Hepatocyte (in vitro differentiated cells): ENCODE data around the gene PIK3C2B. TPM values are rescaled to one million over a fixed set of nuclear protein-coding genes. Genes with fewer than 3 reads are reported as not detected.
A peak's percentile ranks its signal among the peaks of the same experiment; 100 is the strongest.

Experiments
- DNase-seq: peaks from one replicate; pipeline ENCODE4 v3.0.0-alpha.2; 2016; ENCODE audit warnings: low spot score
- H2AFZ ChIP-seq: fragments of 200-600 bp; sonication (generic); 2 replicates; pipeline ENCODE4 v1.6.0; 2016; ENCODE audit warnings: antibody characterized with exemption, mild to moderate bottlenecking
- H3K27ac ChIP-seq: fragments of 200-600 bp; sonication (generic); 2 replicates; pipeline ENCODE4 v1.5.1; 2016; ENCODE audit warnings: mild to moderate bottlenecking
- H3K27me3 ChIP-seq: fragments of 200-600 bp; sonication (generic); 2 replicates; pipeline ENCODE4 v1.6.1; 2016
- H3K36me3 ChIP-seq: fragments of 200-600 bp; sonication (generic); replicated peaks from 2 replicates; pipeline ENCODE4 v1.5.1; 2016; ENCODE audit warnings: low read depth; ENCODE audit not compliant: insufficient read depth
- H3K4me1 ChIP-seq: fragments of 200-600 bp; sonication (generic); 2 replicates; pipeline ENCODE4 v1.5.1; 2016; ENCODE audit warnings: mild to moderate bottlenecking, moderate library complexity; ENCODE audit not compliant: insufficient read depth
- H3K4me2 ChIP-seq: fragments of 200-600 bp; sonication (generic); 2 replicates; pipeline ENCODE4 v1.6.0; 2016
- H3K4me3 ChIP-seq: fragments of 200-600 bp; sonication (generic); 2 replicates; pipeline ENCODE4 v1.5.1; 2016; ENCODE audit warnings: mild to moderate bottlenecking
- H3K79me2 ChIP-seq: fragments of 200-600 bp; sonication (generic); 2 replicates; pipeline ENCODE4 v1.6.0; 2017; ENCODE audit warnings: mild to moderate bottlenecking
- H3K9me2 ChIP-seq: fragments of 200-600 bp; sonication (generic); replicated peaks from 2 replicates; pipeline ENCODE4 v1.6.0; 2017; ENCODE audit warnings: mild to moderate bottlenecking; ENCODE audit not compliant: insufficient read depth
- H3K9me3 ChIP-seq: fragments of 200-600 bp; sonication (generic); 2 replicates; pipeline ENCODE4 v1.5.1; 2016; ENCODE audit warnings: low read depth, mild to moderate bottlenecking
- H4K20me1 ChIP-seq: fragments of 200-600 bp; sonication (generic); 2 replicates; pipeline ENCODE4 v1.6.0; 2016; ENCODE audit warnings: mild to moderate bottlenecking; ENCODE audit not compliant: insufficient read depth, poor library complexity, severe bottlenecking
- EZH2 ChIP-seq: fragments of 200-600 bp; sonication (generic); IDR thresholded peaks from 2 replicates; pipeline ENCODE4 v1.6.1; 2016; ENCODE audit warnings: antibody characterized with exemption, mild to moderate bottlenecking, borderline replicate concordance
- EZH2phosphoT487 ChIP-seq: fragments of 200-600 bp; sonication (generic); IDR thresholded peaks from one replicate; pipeline ENCODE4 v1.6.1; 2018; ENCODE audit warnings: antibody characterized with exemption, mild to moderate bottlenecking, low read depth, moderate library complexity; ENCODE audit not compliant: unreplicated experiment, severe bottlenecking
- WGBS: methylation state at CpG from one replicate; pipeline ENCODE4 v1.1.6; 2016; ENCODE audit warnings: low lambda C conversion rate; ENCODE audit errors: missing lambda C conversion rate; 5-methylcytosine and 5-hydroxymethylcytosine counted together
- polyA plus RNA-seq: library from polyadenylated mRNA; unstranded; fragments of >200 nt; fragmentation: Nextera tagmentation; extraction: Ambion mirVana; gene quantifications from 2 replicates; pipeline ENCODE4 v1.2.1, GENCODE V29; 2016
- total RNA-seq: library from RNA; depleted of rRNA; stranded (reverse); fragments of >200 nt; gene quantifications from 2 replicates; pipeline ENCODE4 v1.2.3, GENCODE V29; 2014
- TF ChIP-seq, protein P1 (sequence below): fragments of 200-600 bp; sonication (generic); IDR thresholded peaks from 2 replicates; pipeline ENCODE4 v1.5.1; 2016; ENCODE audit warnings: antibody characterized with exemption, mild to moderate bottlenecking; ENCODE audit not compliant: poor library complexity

The PIK3C2B gene, protein sequence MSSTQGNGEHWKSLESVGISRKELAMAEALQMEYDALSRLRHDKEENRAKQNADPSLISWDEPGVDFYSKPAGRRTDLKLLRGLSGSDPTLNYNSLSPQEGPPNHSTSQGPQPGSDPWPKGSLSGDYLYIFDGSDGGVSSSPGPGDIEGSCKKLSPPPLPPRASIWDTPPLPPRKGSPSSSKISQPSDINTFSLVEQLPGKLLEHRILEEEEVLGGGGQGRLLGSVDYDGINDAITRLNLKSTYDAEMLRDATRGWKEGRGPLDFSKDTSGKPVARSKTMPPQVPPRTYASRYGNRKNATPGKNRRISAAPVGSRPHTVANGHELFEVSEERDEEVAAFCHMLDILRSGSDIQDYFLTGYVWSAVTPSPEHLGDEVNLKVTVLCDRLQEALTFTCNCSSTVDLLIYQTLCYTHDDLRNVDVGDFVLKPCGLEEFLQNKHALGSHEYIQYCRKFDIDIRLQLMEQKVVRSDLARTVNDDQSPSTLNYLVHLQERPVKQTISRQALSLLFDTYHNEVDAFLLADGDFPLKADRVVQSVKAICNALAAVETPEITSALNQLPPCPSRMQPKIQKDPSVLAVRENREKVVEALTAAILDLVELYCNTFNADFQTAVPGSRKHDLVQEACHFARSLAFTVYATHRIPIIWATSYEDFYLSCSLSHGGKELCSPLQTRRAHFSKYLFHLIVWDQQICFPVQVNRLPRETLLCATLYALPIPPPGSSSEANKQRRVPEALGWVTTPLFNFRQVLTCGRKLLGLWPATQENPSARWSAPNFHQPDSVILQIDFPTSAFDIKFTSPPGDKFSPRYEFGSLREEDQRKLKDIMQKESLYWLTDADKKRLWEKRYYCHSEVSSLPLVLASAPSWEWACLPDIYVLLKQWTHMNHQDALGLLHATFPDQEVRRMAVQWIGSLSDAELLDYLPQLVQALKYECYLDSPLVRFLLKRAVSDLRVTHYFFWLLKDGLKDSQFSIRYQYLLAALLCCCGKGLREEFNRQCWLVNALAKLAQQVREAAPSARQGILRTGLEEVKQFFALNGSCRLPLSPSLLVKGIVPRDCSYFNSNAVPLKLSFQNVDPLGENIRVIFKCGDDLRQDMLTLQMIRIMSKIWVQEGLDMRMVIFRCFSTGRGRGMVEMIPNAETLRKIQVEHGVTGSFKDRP (N-terminal part only)
- total RNA-seq (19.7 and 26.0 TPM in 2 replicates), polyA plus RNA-seq (15.5 and 18.8 TPM in 2 replicates)

DNA sequence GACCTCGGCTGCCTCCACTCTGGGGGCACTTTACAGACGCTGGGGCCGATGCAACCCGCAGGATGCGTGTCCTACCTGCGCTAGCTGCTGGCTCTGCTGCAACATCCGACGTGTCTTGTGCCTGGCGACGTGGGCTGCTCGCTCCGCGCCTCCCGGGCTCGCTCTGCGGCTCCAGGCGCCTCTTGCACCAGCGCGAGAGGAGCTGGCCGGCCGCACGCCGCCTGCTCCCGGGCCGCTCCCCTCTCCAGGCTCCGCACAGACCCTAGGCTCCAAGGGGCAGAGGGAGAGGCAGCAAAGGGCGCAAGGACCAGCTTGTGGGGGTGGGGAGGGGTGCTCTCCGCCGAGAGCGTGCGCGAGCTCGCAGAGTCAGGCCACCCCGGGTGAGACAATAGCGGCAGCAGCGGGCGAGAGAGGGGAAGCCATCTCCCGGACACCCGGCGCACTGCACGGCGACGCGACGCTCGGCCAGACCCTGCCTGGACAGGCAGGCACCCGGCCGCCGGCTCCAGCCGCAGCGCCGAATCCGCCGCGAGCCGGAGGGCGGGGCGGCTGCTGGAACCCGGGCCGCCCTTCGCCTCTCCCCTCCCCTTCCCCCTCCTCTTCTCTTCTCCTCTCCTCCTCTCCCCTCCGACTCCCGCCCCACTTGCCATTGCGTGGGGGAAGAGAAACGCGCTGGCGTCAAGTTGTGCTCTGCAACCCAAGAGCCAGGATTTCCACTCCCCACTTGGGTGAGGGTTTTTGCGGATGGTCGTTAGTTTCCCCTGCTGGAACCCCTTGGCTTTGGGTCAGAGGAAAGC, at the start of gene PIK3C2B:
TSS of gene PIK3C2B (minus strand) at position 525 of the 797 bp plus-strand sequence. CDS start 25,003 bp downstream, outside the sequence.
- peak; percentile 93 for DNase-seq
- H3K9me3 ChIP-seq = no peaks in the 10 kb centered on the region
- H3K9me2 ChIP-seq = no peaks in the 10 kb centered on the region
- H3K79me2 ChIP-seq = peaks cover 38% of the 10 kb centered on the region
- no peak for TF ChIP-seq EZH2phosphoT487
- TF ChIP-seq, protein P1, sequence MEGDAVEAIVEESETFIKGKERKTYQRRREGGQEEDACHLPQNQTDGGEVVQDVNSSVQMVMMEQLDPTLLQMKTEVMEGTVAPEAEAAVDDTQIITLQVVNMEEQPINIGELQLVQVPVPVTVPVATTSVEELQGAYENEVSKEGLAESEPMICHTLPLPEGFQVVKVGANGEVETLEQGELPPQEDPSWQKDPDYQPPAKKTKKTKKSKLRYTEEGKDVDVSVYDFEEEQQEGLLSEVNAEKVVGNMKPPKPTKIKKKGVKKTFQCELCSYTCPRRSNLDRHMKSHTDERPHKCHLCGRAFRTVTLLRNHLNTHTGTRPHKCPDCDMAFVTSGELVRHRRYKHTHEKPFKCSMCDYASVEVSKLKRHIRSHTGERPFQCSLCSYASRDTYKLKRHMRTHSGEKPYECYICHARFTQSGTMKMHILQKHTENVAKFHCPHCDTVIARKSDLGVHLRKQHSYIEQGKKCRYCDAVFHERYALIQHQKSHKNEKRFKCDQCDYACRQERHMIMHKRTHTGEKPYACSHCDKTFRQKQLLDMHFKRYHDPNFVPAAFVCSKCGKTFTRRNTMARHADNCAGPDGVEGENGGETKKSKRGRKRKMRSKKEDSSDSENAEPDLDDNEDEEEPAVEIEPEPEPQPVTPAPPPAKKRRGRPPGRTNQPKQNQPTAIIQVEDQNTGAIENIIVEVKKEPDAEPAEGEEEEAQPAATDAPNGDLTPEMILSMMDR = peak; percentile 44
- peak within 1 kb of the TSS; percentile 96 for H3K27ac ChIP-seq
- H3K36me3 ChIP-seq = no peaks in the 10 kb centered on the region
- H4K20me1 ChIP-seq = peaks cover 6% of the 10 kb centered on the region
- H3K27me3 ChIP-seq = no peaks in the 10 kb centered on the region
- peak within 1 kb of the TSS; percentile 81 for H2AFZ ChIP-seq
- H3K4me2 ChIP-seq = peak within 1 kb of the TSS; percentile 83
- H3K4me3 ChIP-seq = peak within 1 kb of the TSS; percentile 88
- 3% methylated on average over 35 of the region's 69 CpGs for WGBS
- H3K4me1 ChIP-seq = peaks cover 18% of the 10 kb centered on the region

- Histone ChIP-seq H3K27me3 (no peaks in the 10 kb centered on the region), H3K4me2 (no peak overlapping the region), H3K9me2 (no peaks in the 10 kb centered on the region), H3K79me2 (peaks cover 3% of the 10 kb centered on the region), H3K36me3 (peaks cover 8% of the 10 kb centered on the region), H3K9me3 (no peaks in the 10 kb centered on the region), H3K27ac (no peak overlapping the region), H3K4me3 (no peak overlapping the region), H4K20me1 (no peaks in the 10 kb centered on the region), H2AFZ (no peak overlapping the region), H3K4me1 (no peaks in the 10 kb centered on the region)
- WGBS = 98% methylated on average over 2 of the region's 2 CpGs
- TF ChIP-seq EZH2 (no peak), EZH2phosphoT487 (no peak)
- TF ChIP-seq, protein P1 = no peak
- no peak for DNase-seq
These were observed 49.7 kb upstream of the PIK3C2B start for GRCh38 chr1:204544321-204544720.

DNA sequence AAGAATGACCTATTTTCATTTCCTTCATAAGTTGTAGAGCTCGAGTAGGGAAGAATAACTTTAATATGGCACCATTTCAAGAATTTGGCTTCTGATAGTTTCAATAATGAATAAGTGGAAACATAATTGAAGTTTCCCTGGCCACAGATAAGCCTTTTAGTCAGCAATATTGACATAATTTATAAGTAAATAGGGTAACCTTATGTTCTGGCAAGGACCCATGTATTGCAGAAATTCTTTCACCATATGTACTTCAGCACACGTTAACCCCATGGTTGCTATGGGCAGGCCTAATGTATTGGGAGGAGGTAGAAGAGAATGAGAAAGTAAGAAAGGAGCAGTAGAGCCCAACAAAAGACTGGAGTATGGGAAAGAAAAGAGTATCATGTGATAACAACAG, 47.0 kb upstream of the PIK3C2B start:
- no peaks in the 10 kb centered on the region for H4K20me1 ChIP-seq
- 89% methylated on average over 2 of the region's 2 CpGs for WGBS
- H3K36me3 ChIP-seq = peaks cover 12% of the 10 kb centered on the region
- no peaks in the 10 kb centered on the region for H3K27me3 ChIP-seq
- no peaks in the 10 kb centered on the region for H3K9me3 ChIP-seq
- H3K4me3 ChIP-seq = no peak overlapping the region
- no peak overlapping the region for H2AFZ ChIP-seq
- no peaks in the 10 kb centered on the region for H3K9me2 ChIP-seq
- H3K4me2 ChIP-seq = no peak overlapping the region
- no peak for DNase-seq
- TF ChIP-seq EZH2 (no peak), EZH2phosphoT487 (no peak)
- TF ChIP-seq, protein P1 = no peak
- no peak overlapping the region for H3K27ac ChIP-seq
- H3K4me1 ChIP-seq = no peaks in the 10 kb centered on the region
- peaks cover 3% of the 10 kb centered on the region for H3K79me2 ChIP-seq
